Measurements from ENCODE around the gene CEP112. TPM values are rescaled to one million over a fixed set of nuclear protein-coding genes. Genes with fewer than 3 reads are reported as not detected.

CEP112 gene
- total and polyA plus RNA-seq, 9 of the 15 experiments (the other 6 are each of a cell fraction or from before 2014, with no cell fraction given), result 0.84 TPM; not detected in 8

GRCh38 chr17:65987988-65988387, 203.9 kb downstream of the CEP112 start (continued):
- TF ChIP-seq ZNF609 (CRISPR knock-in tag; IDR thresholded peaks at IDR 0.05; ENCODE audit: borderline replicate concordance) (no peak), GTF2B (IDR thresholded peaks at IDR 0.05; ENCODE audit: extremely low read depth, insufficient read length) (no peak), ATF6 (CRISPR knock-in tag; IDR thresholded peaks at IDR 0.05) (no peak), RAD21 (CRISPR knock-in tag; conservative IDR thresholded peaks at IDR 0.05 in 1 of 2, IDR thresholded peaks at IDR 0.05 in 1 of 2) (peak in 1 of 2 experiments; percentile 54; a peak in 2 of 4 replicates)
